GM23338 (cell line): ENCODE measurements around the gene SLC35D2. TPM values are rescaled to one million over a fixed set of nuclear protein-coding genes. Genes with fewer than 3 reads are reported as not detected.

Source experiments
- ATAC-seq: fragments of 200-7000 bp; cut with Tn5 transposase; 3 replicates; pipeline ENCODE4 v1.9.1; 2020
- DNase-seq: peaks from one replicate; pipeline ENCODE4 v3.0.0-alpha.2; 2015; ENCODE audit warnings: low spot score
- H2AFZ ChIP-seq: fragments of 200-600 bp; sonication (generic); 2 replicates; pipeline ENCODE4 v1.8.0; 2016; ENCODE audit warnings: antibody characterized with exemption, mild to moderate bottlenecking, moderate library complexity
- H3F3A ChIP-seq: fragments of 200-600 bp; sonication (generic); replicated peaks from 2 replicates; pipeline ENCODE4 v1.8.0; 2017; ENCODE audit warnings: antibody characterized with exemption, mixed run types, low read depth
- H3K27ac ChIP-seq: fragments of 200-600 bp; sonication (generic); 2 replicates; pipeline ENCODE4 v1.6.1; 2016; ENCODE audit warnings: low read depth
- H3K27me3 ChIP-seq: fragments of 200-600 bp; sonication (generic); 2 replicates; pipeline ENCODE4 v1.8.0; 2016; ENCODE audit warnings: mild to moderate bottlenecking, mixed run types, moderate library complexity; ENCODE audit not compliant: insufficient read depth
- H3K36me3 ChIP-seq: fragments of 200-600 bp; sonication (generic); 2 replicates; pipeline ENCODE4 v1.8.0; 2016; ENCODE audit warnings: mild to moderate bottlenecking; ENCODE audit not compliant: insufficient read depth
- H3K4me1 ChIP-seq: fragments of 200-600 bp; sonication (generic); 2 replicates; pipeline ENCODE4 v1.8.0; 2016; ENCODE audit warnings: mild to moderate bottlenecking, moderate library complexity; ENCODE audit not compliant: insufficient read depth
- H3K4me2 ChIP-seq: fragments of 200-600 bp; sonication (generic); 2 replicates; pipeline ENCODE4 v1.7.1; 2017; ENCODE audit warnings: mixed run types
- H3K4me3 ChIP-seq: fragments of 200-600 bp; sonication (generic); 2 replicates; pipeline ENCODE4 v1.6.1; 2016; ENCODE audit warnings: mixed run types
- H3K79me2 ChIP-seq: fragments of 200-600 bp; sonication (generic); replicated peaks from 2 replicates; pipeline ENCODE4 v1.8.0; 2017; ENCODE audit warnings: mild to moderate bottlenecking; ENCODE audit not compliant: insufficient read depth
- H3K9me2 ChIP-seq: fragments of 200-600 bp; sonication (generic); 2 replicates; pipeline ENCODE4 v1.8.0; 2017; ENCODE audit not compliant: insufficient read depth
- H4K20me1 ChIP-seq: fragments of 200-600 bp; sonication (generic); replicated peaks from 2 replicates; pipeline ENCODE4 v1.8.0; 2017; ENCODE audit warnings: mild to moderate bottlenecking; ENCODE audit not compliant: insufficient read depth
- H3K27ac Mint-ChIP-seq: 2 replicates; pipeline ENCODE4 v1.8.0; 2020; ENCODE audit warnings: inconsistent platforms, mild to moderate bottlenecking, moderate library complexity, mixed read lengths
- H3K27me3 Mint-ChIP-seq: 3 replicates; pipeline ENCODE4 v1.8.0; 2022; ENCODE audit warnings: low read depth, mild to moderate bottlenecking, moderate library complexity, mixed read lengths, inconsistent platforms; ENCODE audit not compliant: insufficient read depth, poor library complexity
- H3K36me3 Mint-ChIP-seq: 3 replicates; pipeline ENCODE4 v1.8.0; 2021; ENCODE audit warnings: low read depth, mild to moderate bottlenecking, inconsistent platforms, moderate library complexity, mixed read lengths
- H3K4me1 Mint-ChIP-seq: 3 replicates; pipeline ENCODE4 v1.8.0; 2020; ENCODE audit warnings: mild to moderate bottlenecking, inconsistent platforms, mixed read lengths
- H3K4me3 Mint-ChIP-seq: 3 replicates; pipeline ENCODE4 v1.8.0; 2021; ENCODE audit warnings: moderate library complexity, mild to moderate bottlenecking, inconsistent platforms, mixed read lengths
- H3K9me3 Mint-ChIP-seq: 3 replicates; pipeline ENCODE4 v1.8.0; 2020; ENCODE audit warnings: moderate library complexity, mild to moderate bottlenecking, inconsistent platforms, mixed read lengths
- EZH2 ChIP-seq: fragments of 200-600 bp; sonication (generic); IDR thresholded peaks from one replicate; pipeline ENCODE4 v1.8.0; 2017; ENCODE audit warnings: antibody characterized with exemption, mild to moderate bottlenecking, low read depth; ENCODE audit not compliant: unreplicated experiment
- EZH2phosphoT487 ChIP-seq: fragments of 200-600 bp; sonication (generic); IDR thresholded peaks from one replicate; pipeline ENCODE4 v1.8.1; 2018; ENCODE audit warnings: antibody characterized with exemption; ENCODE audit not compliant: unreplicated experiment
- JUNB ChIP-seq: IDR thresholded peaks from one replicate; pipeline ENCODE4 v1.6.1; 2016; ENCODE audit warnings: antibody characterized with exemption; ENCODE audit not compliant: unreplicated experiment
- NANOG ChIP-seq: IDR thresholded peaks from 2 replicates; pipeline ENCODE4 v1.6.1; 2016; ENCODE audit warnings: antibody characterized with exemption, borderline replicate concordance
- STAT1 ChIP-seq: IDR thresholded peaks from one replicate; pipeline ENCODE4 v1.6.1; 2016; ENCODE audit warnings: antibody characterized with exemption; ENCODE audit not compliant: unreplicated experiment
- ZNF114 ChIP-seq: fragments of 250-450 bp; sonication (Bioruptor Pico); IDR thresholded peaks from 2 replicates; pipeline ENCODE4 v1.5.0; 2020; ENCODE audit warnings: mild to moderate bottlenecking, moderate library complexity
- ZNF331 ChIP-seq: fragments of 250-450 bp; sonication (Bioruptor Pico); IDR thresholded peaks from 2 replicates; pipeline ENCODE4 v1.5.0; 2020; ENCODE audit warnings: low read depth, mild to moderate bottlenecking, moderate library complexity
- polyA plus RNA-seq: library from polyadenylated mRNA; unstranded; fragments of >200 nt; fragmentation: Nextera tagmentation; extraction: Ambion mirVana; gene quantifications from 2 replicates; pipeline ENCODE4 v1.2.1, GENCODE V29; 2016
- total RNA-seq: library from RNA; depleted of rRNA; stranded (reverse); fragments of >200 nt; shearing (Covaris generic); gene quantifications from 2 replicates; pipeline ENCODE4 v1.2.3, GENCODE V29; 2014
- TF ChIP-seq, protein P1 (sequence below): fragments of 250-450 bp; sonication (Bioruptor Pico); IDR thresholded peaks from 2 replicates; pipeline ENCODE4 v1.5.0; 2020; ENCODE audit warnings: mild to moderate bottlenecking, moderate library complexity
- TF ChIP-seq, protein P2 (sequence below), 2 experiments: fragments of 200-600 bp in 1 of 2; sonication (generic) in 1 of 2; conservative IDR thresholded peaks; 2 replicates each; pipeline versions ENCODE4 v1.5.1 to v1.6.1; 2016 to 2017; ENCODE audit warnings: antibody characterized with exemption in 2 of 2, low read depth in 2 of 2, mild to moderate bottlenecking in 2 of 2, moderate library complexity in 1 of 2

The SLC35D2 gene
- total and polyA plus RNA-seq, 2 experiments from 2014 or later: 8.2 to 14.4 TPM

DNA sequence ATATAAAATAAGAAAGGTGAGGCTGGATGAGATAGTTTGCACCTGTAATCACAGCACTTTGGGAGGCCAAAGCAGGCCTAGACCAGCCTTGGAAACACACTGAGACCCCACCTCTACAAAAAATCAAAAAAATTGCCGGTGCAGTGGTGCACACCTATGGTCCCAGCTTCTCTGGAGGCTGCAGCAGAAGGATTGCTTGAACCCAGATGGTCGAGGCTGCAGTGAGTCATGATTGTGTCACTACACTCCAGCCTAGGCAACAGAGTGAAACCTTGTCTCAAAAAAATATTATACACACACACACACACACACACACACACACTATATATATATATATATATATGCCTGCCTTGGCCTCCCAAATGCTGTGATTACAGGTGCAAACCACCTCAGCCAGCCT lies 1.3 kb downstream of the SLC35D2 start (continued):
- TF ChIP-seq, protein P1, sequence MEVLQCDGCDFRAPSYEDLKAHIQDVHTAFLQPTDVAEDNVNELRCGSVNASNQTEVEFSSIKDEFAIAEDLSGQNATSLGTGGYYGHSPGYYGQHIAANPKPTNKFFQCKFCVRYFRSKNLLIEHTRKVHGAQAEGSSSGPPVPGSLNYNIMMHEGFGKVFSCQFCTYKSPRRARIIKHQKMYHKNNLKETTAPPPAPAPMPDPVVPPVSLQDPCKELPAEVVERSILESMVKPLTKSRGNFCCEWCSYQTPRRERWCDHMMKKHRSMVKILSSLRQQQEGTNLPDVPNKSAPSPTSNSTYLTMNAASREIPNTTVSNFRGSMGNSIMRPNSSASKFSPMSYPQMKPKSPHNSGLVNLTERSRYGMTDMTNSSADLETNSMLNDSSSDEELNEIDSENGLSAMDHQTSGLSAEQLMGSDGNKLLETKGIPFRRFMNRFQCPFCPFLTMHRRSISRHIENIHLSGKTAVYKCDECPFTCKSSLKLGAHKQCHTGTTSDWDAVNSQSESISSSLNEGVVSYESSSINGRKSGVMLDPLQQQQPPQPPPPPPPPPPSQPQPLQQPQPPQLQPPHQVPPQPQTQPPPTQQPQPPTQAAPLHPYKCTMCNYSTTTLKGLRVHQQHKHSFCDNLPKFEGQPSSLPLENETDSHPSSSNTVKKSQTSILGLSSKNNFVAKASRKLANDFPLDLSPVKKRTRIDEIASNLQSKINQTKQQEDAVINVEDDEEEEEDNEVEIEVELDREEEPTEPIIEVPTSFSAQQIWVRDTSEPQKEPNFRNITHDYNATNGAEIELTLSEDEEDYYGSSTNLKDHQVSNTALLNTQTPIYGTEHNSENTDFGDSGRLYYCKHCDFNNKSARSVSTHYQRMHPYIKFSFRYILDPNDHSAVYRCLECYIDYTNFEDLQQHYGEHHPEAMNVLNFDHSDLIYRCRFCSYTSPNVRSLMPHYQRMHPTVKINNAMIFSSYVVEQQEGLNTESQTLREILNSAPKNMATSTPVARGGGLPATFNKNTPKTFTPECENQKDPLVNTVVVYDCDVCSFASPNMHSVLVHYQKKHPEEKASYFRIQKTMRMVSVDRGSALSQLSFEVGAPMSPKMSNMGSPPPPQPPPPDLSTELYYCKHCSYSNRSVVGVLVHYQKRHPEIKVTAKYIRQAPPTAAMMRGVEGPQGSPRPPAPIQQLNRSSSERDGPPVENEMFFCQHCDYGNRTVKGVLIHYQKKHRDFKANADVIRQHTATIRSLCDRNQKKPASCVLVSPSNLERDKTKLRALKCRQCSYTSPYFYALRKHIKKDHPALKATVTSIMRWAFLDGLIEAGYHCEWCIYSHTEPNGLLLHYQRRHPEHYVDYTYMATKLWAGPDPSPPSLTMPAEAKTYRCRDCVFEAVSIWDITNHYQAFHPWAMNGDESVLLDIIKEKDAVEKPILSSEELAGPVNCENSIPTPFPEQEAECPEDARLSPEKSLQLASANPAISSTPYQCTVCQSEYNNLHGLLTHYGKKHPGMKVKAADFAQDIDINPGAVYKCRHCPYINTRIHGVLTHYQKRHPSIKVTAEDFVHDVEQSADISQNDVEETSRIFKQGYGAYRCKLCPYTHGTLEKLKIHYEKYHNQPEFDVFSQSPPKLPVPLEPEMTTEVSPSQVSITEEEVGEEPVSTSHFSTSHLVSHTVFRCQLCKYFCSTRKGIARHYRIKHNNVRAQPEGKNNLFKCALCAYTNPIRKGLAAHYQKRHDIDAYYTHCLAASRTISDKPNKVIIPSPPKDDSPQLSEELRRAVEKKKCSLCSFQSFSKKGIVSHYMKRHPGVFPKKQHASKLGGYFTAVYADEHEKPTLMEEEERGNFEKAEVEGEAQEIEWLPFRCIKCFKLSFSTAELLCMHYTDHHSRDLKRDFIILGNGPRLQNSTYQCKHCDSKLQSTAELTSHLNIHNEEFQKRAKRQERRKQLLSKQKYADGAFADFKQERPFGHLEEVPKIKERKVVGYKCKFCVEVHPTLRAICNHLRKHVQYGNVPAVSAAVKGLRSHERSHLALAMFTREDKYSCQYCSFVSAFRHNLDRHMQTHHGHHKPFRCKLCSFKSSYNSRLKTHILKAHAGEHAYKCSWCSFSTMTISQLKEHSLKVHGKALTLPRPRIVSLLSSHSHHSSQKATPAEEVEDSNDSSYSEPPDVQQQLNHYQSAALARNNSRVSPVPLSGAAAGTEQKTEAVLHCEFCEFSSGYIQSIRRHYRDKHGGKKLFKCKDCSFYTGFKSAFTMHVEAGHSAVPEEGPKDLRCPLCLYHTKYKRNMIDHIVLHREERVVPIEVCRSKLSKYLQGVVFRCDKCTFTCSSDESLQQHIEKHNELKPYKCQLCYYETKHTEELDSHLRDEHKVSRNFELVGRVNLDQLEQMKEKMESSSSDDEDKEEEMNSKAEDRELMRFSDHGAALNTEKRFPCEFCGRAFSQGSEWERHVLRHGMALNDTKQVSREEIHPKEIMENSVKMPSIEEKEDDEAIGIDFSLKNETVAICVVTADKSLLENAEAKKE: no peak
- TF ChIP-seq JUNB (no peak), NANOG (no peak), ZNF331 (CRISPR knock-in tag) (no peak), EZH2 (no peak)
- TF ChIP-seq, protein P2, sequence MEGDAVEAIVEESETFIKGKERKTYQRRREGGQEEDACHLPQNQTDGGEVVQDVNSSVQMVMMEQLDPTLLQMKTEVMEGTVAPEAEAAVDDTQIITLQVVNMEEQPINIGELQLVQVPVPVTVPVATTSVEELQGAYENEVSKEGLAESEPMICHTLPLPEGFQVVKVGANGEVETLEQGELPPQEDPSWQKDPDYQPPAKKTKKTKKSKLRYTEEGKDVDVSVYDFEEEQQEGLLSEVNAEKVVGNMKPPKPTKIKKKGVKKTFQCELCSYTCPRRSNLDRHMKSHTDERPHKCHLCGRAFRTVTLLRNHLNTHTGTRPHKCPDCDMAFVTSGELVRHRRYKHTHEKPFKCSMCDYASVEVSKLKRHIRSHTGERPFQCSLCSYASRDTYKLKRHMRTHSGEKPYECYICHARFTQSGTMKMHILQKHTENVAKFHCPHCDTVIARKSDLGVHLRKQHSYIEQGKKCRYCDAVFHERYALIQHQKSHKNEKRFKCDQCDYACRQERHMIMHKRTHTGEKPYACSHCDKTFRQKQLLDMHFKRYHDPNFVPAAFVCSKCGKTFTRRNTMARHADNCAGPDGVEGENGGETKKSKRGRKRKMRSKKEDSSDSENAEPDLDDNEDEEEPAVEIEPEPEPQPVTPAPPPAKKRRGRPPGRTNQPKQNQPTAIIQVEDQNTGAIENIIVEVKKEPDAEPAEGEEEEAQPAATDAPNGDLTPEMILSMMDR (conservative IDR thresholded peaks at IDR 0.05; ENCODE audit: low read depth in 2 of 2): no peak

DNA sequence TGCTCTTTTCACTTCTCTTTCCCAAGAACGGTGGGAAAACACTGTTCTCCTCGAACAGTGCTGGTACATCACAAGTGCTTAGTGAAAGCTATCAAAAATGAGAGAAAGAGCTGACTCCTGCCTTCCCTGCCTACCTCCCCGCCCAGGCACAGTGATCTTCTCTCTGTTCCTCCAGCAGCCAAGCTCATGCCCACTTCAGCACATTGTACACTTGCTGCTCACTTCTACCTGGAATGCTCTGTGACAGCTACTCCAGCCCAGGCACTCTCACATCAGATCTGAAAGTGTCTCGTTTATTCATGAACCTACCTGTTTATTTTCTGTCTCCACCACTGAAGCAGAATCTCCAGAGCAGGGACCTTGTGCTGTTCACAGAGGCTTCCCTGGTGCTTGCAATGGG lies 1.8 kb downstream of the SLC35D2 start:
- Histone ChIP-seq H3K4me3 (no peak overlapping the region), H3K27ac (no peak overlapping the region), H2AFZ (no peak overlapping the region), H3K9me2 (no peaks in the 10 kb centered on the region), H3K27me3 (no peaks in the 10 kb centered on the region), H3K36me3 (peaks cover under 1% of the 10 kb centered on the region; the same call in 1 of the 2 replicates), H3K4me1 (peaks cover 18% of the 10 kb centered on the region), H3K79me2 (no peaks in the 10 kb centered on the region), H3K4me2 (no peak overlapping the region), H3F3A (peaks cover 3% of the 10 kb centered on the region), H4K20me1 (no peaks in the 10 kb centered on the region)
- no peak overlapping the region for H3K4me3 Mint-ChIP-seq
- no peak overlapping the region for H3K27ac Mint-ChIP-seq
- H3K9me3 Mint-ChIP-seq: no peaks in the 10 kb centered on the region
- ATAC-seq (no peak), DNase-seq (no peak)
- H3K4me1 Mint-ChIP-seq: peaks cover 27% of the 10 kb centered on the region
- peaks cover 8% of the 10 kb centered on the region for H3K27me3 Mint-ChIP-seq
- no peaks in the 10 kb centered on the region for H3K36me3 Mint-ChIP-seq
- TF ChIP-seq EZH2phosphoT487 (no peak), EZH2 (no peak), STAT1 (no peak), ZNF114 (CRISPR knock-in tag) (no peak)
- TF ChIP-seq, protein P2 (conservative IDR thresholded peaks at IDR 0.05; ENCODE audit: low read depth in 2 of 2): no peak
